NCI-H526 (cell line): ENCODE measurements around the gene APMAP.

Source experiments
- DNase-seq, 2 experiments: peaks; one replicate each; lab custom pipeline; 2025; lab: John Stamatoyannopoulos, UW

Gene APMAP

DNA sequence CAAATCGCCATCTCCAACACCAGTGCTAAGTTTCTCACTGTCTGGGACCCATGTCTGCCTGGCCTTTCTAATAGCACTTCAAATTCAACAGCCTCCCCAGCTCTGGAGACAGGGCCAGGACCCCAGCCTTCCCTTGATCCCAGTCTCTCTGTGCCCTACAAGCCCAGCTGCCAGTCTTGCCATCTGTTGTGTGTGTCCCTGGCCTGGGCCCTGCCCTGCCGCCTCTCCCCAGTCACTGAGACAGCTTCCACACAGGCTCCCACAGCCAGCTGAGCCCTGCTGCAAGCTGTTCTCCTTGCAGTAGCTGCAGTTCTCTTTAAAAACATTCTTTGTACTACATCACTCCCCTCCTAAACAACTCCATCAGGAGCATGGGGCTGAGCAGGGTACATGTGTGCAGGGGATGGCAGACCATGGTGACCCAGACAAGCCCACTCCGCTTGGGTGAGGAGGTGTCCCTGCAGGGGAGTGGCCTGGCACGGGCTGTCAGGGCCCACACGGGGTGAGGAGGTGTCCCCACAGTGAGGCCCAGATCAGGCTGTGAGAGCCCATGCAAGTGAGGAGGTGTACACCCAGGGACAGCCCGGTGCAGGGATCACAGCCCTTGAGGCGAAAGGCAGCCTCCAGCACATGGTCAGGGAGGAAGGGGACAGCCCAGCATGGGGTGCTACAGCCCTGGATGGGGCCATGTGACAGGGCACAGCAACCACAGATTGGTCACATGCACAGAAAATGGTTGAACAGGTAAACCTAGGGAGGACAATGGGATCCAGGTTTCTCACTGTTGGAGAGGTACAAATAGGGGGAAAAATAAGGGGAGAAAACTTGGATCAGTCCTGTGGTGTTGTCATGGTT lies 27.3 kb downstream of the APMAP start:
- DNase-seq = no peak

DNA sequence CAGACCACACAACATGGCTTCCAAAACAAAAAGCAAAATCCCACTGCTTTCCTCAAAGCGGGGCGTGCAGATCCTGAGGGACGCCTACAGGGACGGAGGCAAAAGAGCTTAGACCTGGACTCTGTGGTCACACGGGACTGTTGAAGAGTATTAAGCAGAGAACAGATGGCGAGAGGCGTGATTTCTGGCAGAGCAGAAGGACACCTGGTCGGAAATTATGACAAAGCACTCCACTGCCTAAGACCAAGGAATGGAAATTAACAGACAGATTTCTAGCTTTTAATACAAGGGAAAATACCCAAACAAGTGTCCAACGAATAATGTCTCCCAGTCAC lies 28.1 kb downstream of the APMAP start:
- DNase-seq = no peak

DNA sequence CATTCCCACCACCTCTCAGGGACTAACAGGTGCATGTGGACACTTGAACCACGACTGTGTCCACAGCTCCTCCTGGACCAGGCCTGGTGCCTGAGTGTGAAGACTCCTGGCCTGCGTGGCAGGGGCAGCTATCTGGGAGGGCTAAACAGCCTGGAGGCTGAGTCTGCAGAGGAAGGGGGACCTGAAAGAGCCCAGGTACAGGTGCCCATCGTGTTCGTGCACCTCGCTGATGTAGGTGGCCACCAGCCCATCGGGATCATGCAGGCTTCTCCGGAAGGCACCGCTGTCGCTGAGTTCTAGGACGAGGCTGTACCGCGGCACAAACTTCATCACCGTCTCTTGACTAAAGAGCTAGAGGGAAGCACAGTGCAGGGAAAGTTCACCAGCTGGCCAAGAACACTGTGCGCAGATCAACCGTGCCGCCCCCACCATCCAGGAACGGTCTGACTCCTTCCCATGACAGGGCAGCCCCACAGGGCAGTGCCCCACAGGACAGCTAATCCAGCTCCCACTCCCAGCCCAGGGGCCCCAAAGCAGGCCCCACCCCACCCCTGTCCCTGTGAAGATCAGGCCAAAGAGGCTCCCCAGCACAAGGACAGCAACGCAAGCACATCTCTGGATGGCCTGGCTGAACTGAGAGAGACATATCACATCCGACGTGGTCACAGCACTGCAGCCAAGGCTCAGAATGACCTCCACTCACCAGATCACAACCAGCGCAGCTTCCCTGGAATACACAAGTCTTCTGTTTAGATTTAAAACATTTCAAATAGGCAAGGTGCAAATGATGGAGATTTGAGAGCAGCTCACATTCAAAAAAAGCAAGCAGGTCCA lies 28.7 kb downstream of the APMAP start:
- DNase-seq = no peak

DNA sequence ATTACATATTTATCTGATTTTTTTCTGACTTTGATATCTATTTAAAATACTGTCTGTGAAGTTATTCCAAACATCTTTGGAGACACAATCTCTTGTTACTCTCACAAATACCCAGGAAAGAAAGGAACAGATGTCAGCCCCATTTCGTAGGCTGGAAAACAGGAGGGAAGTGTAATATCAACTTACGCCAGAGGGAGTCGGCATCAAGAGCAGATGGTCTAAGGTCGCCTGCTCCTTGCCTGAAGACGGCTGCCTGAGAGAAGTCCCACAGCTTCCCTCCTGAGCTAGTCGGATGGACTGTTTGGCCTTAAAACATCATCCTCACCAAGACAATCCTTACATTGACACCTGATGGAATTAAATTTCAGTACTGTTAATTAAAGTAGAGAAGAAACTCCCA lies 30.0 kb downstream of the APMAP start:
- no peak for DNase-seq

DNA sequence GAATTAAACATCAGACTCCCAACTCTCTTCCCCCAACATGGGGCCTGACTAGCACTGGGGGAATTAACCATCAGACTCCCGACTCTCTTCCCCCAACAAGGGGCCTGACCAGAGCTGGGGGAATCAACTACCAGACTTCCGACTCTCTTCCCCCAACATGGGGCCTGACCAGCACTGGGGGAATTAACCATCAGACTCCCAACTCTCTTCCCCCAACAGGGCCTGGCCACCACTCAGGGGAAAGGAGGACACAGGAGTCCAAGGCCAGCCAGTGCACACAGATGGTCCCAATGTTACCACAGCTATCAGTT lies 30.4 kb downstream of the APMAP start:
- DNase-seq = no peak

DNA sequence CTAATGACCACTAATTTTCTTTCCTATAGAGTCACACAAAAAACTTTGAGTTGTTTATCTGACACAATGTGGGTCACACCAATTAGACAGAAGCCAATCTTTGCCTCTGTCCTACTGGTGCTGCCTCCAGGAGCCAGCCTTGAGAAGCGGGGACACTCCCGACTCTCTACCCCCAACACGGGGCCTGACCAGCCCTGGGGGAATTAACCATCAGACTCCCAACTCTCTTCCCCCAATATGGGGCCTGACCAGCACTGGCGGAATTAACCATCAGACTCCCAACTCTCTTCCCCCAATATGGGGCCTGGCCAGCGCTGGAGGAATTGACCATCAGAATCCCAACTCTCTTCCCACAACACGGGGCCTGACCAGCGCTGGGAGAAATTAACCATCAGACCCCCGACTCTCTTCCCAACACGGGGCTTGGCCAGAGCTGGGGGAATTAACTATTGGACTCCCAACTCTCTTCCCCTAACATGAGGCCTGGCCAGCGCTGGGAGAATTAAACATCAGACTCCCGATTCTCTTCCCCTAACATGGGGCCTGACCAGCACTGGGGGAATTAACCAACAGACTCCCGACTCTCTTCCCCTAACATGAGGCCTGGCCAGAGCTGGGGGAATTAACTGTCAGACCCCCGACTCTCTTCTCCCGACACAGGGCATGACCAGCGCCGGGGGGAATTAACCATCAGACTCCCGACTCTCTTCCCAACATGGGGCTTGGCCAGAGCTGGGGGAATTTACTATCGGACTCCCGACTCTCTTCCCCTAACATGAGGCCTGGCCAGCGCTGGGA lies 31.0 kb downstream of the APMAP start:
- DNase-seq = no peak

DNA sequence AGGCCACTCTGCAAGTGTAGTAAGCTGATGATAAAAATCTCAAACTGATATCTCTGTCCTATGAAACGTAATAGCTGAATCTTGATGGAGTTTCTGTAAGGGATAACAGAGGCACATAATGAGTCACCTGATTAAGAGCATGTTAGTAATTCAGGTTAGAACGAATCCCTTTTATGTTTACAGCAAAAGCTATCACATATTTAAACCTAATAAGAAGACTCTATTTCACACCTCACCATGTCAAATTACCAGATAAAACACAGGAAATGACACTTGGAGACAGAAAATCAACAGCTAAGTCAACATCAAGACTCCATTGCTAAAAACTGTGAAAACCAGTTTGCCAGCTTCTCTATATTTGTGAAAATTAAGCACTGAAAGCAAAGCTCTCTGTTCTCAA lies 31.7 kb downstream of the APMAP start:
- DNase-seq = no peak

DNA sequence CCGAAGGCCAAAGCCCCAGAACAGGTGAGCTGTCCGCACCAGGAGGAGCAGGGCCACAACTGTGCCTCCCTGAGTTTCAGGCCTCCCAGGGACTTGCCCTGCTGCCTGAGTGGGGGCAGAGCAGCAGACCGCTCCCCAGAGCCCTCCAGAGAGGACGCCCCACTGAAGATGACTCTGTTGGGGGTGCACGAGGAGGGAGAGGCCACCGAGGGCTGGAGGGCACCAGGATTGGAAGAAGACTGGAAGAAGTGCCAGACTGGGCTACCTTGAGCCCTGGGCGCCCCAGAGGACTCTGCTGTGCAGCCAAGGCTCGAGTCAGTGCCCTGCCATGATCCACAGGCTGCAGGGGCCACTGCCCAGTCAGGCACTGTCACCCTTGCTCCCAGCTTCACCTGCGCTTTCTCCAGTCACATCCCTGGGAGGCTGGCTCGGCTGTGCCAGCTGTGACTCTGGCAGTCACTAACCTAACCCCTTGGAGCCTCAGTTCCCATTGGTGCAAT lies 32.2 kb downstream of the APMAP start:
- DNase-seq = no peak

DNA sequence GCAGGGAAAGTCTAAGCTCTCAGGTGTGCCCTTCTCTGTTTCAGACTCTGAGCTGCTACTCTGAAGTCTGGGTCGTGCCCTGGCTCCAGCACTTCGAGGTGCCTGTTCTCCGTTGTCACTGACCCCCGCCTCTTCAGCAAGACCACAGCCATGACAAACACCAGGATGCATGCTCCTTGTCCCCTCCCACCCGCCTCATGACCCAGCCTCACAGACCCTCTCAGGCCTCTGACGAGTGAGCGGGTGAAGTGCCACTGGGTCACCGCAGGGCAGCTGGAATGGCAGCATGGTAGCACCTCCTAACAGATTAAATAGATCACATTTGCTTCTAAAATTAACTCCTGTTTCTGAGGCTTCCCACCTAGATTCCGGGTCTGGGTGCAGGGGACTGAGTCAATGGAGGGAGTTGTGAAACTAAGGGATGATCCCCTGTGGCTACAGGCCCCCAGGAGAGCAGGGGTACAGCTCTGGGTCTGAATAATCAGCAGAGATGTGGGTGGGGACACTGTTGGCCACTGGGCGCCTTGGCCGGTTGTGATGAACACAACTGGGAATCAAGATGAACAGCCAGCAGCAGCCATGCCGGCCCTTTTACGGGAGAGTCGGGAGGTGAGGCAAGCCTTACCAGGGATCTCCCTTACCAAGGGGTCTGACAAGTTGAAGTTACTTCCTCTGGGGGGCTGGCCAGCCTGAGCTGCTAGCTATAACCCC lies 32.8 kb downstream of the APMAP start:
- DNase-seq = no peak

DNA sequence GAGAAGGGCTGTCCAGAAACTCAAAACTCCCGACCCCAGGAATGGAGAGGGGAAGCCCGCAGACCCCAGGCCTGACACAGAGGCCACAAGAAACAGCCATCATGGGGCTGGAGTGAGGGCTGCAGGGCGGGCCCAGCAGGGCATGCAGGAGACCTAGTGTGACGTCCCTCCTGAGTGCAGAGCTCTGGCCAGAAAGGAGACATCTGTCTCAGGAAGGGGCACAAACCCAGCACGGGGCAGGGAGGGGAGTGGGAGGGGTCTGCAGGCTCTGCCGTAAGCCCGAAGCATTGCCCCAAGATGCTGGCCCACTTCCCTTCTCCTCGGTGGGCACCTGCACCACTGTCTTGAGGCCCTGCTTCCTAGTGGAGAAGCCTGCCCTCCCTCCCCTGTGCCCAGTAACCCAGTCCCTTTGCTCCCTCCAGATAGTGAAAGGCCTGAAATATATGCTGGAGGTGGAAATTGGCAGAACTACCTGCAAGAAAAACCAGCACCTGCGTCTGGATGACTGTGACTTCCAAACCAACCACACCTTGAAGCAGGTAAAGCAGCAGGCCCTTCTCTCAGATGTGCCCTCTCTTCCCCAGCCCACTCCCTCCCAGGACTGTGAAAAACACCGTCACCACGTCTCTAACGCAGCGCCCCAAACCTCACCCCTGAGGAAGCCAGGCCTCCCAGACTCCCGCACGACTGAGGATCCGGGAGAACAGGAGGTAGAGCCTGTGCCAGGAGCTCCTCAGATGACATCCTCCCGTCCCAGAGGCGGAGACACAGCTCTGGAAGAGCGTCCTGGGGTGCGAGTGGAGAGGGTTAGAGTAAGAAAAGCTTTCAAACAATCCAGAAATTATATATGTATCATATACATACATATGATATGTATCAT lies 33.8 kb downstream of the APMAP start:
- no peak for DNase-seq

DNA sequence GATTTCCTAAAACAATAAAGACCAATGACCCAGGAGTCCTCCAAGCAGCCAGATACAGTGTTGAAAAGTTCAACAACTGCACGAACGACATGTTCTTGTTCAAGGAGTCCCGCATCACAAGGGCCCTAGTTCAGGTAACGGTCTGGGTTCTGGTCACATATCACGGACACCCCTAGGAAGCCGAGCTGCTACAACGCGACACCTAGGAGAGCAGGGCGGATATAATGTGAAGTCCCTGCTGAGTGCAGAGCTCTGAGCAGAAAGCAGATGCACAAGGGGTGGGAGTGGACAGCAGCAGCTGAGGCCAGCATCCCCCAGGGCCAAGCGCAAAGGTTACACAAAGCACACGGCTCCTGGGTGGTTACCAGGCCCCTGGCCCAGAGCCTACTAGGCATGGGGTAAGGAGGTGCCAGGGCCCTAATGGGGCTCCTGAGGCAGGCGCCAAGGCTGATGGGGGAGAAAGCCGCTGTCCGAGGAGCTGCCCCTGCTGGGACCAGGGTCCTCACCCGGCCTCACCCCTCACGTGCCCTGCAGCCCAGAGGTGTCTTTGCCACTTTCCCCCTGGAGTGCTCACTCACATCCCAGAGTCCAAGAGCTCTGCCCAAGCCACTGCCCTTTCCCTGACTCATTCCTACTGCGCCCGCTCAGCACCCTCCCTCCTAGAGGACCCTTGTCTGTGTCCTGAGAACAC lies 35.1 kb downstream of the APMAP start:
- no peak for DNase-seq

DNA sequence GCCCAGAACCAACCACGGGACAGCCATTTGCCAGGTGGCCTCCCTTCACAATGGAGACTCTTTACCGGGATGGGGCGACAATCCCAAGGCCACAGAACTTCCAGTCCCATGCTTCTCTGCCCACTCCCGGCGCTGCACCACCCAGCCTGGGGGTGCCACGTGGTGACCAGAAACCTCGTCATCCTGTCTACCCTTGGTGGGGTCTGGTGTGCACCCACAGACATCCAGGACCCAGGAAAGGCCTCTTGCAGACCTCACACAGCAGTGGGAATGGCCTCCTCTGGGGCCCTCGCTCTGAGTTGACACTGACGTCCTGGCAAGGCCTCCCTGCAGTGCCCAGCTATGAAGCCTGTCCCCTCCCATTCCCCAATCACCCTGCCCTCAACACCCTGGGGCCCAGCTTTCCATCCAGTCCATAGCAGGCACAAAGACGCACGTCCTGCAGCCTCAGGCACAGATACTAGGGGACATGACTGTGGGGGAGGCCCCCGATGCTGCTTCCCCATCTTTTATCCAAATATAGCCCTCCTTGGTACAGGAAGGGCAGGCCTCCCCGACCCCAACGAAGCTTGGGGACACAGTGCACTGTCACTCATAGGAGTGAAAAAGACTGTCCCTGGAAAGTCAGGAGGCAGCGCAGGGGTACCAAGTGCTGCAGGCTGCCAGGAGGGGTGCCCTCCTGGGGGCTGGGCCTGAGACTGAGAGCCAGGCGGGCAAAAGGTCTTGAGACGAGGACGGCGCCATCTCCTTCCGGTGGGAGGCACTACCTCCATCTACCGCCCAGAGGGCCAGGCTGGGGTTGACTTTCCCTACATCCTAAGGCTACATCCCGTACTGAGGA lies 36.3 kb downstream of the APMAP start:
- DNase-seq = no peak

DNA sequence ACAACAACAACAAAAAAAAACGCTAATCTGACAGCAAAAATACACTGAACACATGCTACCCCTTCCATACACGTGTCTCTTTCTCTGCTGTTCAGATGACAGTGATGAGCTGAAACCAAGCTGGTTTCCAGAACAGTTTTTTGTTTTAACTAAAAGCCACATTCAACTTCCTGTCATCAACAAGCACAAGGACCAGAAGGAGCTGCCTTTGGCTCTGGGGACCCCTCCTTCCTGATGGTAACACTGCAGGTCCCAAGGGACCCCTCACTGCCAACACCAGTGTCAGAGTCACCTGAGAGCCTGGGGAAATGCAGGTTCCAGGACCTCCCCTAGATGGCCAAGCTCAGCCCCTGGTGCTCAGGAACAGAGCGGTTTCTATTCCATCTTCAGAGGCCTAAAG lies 37.5 kb downstream of the APMAP start:
- peak in 1 of 2 experiments; percentile 36 for DNase-seq

DNA sequence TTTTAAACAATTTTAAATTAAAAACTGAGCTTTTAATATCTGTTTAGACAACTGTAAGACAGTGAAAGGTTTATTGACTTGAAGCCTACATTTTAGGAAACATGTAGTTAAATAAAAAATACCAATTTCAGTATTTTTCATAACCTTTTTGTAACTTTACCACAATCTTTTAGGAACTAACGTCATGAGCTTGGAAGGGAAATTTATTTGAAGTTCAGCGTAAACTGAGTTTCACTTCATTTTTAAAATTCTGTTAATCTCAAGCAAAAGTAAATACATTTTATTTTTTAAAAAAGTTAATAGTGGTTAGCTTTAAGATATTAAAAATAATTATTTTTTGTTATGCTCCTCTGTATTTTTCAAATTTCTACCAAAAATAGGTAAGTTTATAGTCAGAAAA lies 38.0 kb downstream of the APMAP start:
- DNase-seq = no peak

DNA sequence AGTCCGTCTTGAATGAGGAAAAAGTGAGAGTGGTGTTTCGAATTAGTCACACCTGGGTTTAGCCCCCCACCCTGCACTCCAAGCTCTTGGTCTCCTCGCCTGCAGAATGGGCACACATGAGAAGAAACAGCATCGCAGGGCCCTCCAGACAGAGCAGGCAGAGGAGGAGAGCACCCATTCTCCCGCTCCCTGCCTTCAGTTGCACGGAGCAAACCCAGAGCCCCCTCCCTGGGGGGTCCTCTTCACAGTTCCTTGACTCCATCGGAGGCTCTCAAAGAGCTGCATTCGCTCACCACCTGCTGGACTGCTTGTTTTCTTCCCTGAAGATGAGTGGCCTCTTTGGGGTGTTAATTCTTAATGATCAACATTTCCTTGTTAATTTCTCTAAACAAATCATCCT lies 38.4 kb downstream of the APMAP start:
- no peak for DNase-seq

DNA sequence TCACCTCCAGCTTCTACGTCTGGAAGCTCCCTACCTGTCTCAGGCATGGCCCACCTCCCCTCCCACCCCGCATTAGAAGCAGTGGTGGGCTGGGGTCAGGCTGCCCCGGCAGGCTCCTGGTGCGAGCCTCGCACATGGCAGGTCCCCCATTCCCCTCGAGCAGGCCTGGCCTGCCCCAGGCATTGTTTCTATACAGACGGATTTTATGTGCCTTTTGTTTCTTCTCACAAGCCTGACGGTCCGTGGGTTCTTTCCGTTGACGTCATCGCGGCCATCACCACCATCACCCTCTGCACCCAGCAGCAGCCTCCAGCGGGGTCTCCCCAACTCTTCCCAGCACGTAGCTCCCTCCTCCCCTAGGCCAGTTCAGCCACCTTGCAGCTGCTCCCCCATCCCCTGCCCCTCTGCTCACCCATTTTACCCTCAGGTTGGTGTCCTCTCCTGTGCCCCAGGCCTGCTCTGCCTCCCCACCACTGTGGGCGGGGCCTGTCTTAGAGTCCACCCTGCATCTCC lies 38.9 kb downstream of the APMAP start:
- DNase-seq = no peak

DNA sequence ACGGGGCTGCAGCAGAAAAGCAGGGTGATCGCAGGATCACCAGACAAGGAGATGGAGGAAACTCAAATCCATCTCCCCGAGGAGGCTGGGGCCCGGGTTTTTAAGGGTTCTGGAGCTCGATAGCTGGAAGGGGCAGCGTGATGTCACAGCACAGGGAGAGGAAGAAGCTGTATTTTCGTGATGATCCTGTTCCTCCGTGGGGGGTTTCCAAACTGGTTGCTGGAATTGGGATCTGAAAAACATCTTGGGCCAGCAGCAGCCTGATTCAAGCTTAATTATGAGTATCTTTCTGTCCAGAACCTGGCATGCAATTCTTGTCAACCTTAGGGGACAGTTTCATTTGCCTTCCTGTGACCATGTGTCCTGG lies 39.4 kb downstream of the APMAP start:
- no peak for DNase-seq

DNA sequence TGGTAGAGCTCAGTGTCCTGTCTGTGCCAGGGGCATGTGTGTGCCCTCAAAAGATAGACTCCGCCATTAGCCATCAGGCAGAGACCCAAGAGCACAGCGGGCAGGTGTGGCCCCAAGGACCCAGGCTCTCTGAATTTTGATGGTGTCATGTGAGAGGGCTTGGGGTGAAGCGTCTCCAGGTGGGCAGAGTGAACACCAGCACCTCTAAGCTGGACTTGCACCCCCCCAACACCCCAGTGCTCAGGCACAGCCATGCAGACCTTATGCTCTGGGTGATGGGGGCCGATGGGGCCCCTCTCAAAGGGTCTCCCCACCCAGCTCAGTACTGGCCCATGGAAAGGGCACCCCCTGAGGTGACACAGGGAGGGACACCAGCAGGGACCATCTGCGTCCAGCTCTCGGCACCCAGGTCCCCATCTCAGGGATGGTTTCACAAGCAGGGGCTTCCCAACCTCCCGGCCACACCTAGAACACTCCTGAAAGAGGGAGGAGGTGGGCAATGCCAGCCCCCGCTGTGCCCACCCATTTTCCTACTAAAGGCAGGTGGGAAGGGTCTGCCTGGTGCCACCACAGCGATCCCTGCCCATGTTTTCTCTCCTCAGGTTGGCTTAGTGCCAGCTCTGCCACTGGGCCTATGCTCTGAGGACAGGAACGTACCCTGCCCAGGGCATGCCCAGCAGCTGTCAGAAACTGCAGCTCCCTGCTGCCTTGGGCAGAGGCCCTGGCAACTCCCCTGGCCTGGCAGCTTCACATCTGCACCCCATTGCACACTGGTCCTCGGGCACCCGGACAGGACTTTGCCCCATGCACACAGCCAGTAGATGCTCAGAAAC lies 40.0 kb downstream of the APMAP start:
- no peak for DNase-seq
